Measurements from ENCODE around the gene MYH9. TPM values are rescaled to one million over a fixed set of nuclear protein-coding genes. Genes with fewer than 3 reads are reported as not detected.

The MYH9 gene
- total RNA-seq, 1 donor from 2014 or later: 378 TPM

DNA sequence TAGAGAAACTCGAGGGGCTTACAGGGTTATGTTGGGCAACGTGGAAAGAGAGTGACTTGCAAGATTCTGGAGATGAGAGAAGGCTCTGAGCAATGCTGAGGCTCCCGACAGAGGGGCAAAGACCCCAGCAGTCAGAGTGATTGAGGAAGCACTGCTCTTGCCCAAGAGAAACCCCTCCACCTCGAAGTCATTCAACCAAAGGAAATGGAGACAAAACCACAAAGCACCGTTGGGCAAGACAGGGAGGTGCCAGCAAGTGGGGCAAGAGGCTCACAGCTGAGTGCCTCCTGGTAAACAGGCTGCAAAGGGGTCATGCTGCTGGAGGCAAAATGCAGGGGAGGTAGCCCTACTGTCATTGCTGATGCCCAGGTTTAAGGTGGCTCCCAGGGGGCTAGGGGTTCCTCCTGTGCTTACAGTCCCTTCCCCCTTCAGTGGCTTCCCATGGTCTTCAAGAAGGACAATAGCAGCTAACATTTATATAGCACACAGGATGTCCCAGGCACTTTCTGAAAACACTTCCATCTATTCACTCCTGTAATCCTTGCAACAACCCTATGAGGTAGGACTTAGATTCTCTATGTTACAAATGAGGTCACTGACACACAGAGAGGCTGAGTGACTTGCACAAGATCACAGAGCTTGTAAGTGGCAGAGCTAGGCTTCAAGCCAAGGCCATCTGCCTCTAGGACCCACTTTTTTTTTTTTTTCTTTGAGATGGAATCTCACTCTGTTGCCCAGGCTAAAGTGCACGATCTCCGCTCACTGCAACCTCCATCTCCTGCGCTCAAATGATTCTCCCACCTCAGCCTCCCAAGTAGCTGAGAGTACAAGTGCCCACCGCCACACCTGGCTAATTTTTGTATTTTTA is 18.1 kb upstream of the MYH9 start:
- Histone ChIP-seq H3K36me3 (ENCODE audit: control insufficient read depth, insufficient read depth, low read length) (no peaks in the 10 kb centered on the region), H3K27me3 (ENCODE audit: control insufficient read depth, insufficient read depth, low read length) (no peaks in the 10 kb centered on the region), H3K4me3 (ENCODE audit: low read depth, low read length) (no peak overlapping the region)
- TF ChIP-seq, protein P1, sequence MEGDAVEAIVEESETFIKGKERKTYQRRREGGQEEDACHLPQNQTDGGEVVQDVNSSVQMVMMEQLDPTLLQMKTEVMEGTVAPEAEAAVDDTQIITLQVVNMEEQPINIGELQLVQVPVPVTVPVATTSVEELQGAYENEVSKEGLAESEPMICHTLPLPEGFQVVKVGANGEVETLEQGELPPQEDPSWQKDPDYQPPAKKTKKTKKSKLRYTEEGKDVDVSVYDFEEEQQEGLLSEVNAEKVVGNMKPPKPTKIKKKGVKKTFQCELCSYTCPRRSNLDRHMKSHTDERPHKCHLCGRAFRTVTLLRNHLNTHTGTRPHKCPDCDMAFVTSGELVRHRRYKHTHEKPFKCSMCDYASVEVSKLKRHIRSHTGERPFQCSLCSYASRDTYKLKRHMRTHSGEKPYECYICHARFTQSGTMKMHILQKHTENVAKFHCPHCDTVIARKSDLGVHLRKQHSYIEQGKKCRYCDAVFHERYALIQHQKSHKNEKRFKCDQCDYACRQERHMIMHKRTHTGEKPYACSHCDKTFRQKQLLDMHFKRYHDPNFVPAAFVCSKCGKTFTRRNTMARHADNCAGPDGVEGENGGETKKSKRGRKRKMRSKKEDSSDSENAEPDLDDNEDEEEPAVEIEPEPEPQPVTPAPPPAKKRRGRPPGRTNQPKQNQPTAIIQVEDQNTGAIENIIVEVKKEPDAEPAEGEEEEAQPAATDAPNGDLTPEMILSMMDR (IDR thresholded peaks at IDR 0.05; ENCODE audit: insufficient read depth, low read length, severe bottlenecking): no peak
- DNase-seq (ENCODE audit: low read depth): peak; percentile 58
- no peak for FAIRE-seq

DNA sequence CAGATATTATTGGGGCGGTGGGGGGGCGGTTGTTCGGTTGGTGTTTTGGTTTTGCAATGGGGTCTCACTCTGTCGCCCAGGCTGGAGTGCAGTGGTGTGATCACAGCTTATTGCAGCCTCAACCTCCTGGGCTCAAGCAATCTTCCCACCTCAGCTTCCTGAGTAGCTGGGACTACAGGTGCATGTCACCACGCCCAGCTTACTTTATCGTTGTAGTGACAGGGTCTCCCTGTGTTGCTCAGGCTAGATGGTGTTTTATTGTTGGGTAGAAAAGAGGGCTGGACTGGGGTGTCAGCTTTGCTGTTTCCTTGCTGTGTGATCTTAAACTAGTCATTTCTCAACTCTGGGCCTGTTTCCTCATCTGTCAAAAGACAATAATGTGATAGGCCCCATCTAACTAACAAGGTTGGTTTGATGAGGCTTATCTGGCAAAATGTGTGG is 17.5 kb upstream of the MYH9 start:
- no peak for DNase-seq (ENCODE audit: low read depth)
- Histone ChIP-seq H3K4me3 (ENCODE audit: low read depth, low read length) (no peak overlapping the region), H3K36me3 (ENCODE audit: control insufficient read depth, insufficient read depth, low read length) (no peaks in the 10 kb centered on the region), H3K27me3 (ENCODE audit: control insufficient read depth, insufficient read depth, low read length) (no peaks in the 10 kb centered on the region)
- TF ChIP-seq, protein P1 (IDR thresholded peaks at IDR 0.05; ENCODE audit: insufficient read depth, low read length, severe bottlenecking): no peak
- FAIRE-seq: no peak

DNA sequence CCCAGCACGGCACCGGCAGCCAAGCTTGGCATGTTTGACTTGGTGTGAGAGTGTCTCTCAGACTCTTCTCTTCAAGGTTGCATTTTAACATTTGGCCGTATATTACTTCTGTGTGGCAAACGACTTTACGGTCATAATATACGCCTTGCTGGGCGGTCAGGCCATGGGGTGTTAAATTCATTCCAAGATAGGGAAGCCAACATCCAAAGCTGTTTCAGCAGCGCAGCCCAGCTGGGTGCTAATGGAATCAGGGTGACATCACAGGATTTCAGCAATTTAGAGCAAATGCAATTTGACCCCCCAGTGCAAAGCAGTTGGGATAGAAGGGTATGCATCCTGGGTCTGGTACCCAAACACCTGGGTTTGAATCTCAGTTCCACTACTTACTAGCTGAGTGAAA is 16.7 kb upstream of the MYH9 start:
- no peak for FAIRE-seq
- TF ChIP-seq, protein P1 (IDR thresholded peaks at IDR 0.05; ENCODE audit: insufficient read depth, low read length, severe bottlenecking): no peak
- DNase-seq (ENCODE audit: low read depth): no peak
- no peaks in the 10 kb centered on the region for H3K27me3 ChIP-seq (ENCODE audit: control insufficient read depth, insufficient read depth, low read length)
- no peak overlapping the region for H3K4me3 ChIP-seq (ENCODE audit: low read depth, low read length)
- H3K36me3 ChIP-seq (ENCODE audit: control insufficient read depth, insufficient read depth, low read length): no peaks in the 10 kb centered on the region

DNA sequence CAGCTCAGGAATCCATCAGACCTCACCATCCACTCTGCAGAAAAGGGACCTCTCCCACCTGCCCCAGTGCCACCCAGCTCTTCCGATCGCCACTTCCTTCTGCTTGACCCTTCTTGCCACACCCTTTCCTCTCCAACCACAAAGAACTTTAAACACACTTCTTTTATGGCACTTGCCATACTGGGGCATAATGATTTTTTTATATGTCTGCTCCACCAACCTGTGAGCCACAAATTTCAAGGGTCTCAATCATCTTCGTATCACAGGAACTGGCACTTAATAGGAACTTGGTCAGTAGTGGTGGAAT is 11.7 kb upstream of the MYH9 start:
- TF ChIP-seq, protein P1 (IDR thresholded peaks at IDR 0.05; ENCODE audit: insufficient read depth, low read length, severe bottlenecking): no peak
- DNase-seq (ENCODE audit: low read depth) (no peak), FAIRE-seq (no peak)
- H3K4me3 ChIP-seq (ENCODE audit: low read depth, low read length): no peak overlapping the region
- no peaks in the 10 kb centered on the region for H3K27me3 ChIP-seq (ENCODE audit: control insufficient read depth, insufficient read depth, low read length)
- H3K36me3 ChIP-seq (ENCODE audit: control insufficient read depth, insufficient read depth, low read length): no peaks in the 10 kb centered on the region

DNA sequence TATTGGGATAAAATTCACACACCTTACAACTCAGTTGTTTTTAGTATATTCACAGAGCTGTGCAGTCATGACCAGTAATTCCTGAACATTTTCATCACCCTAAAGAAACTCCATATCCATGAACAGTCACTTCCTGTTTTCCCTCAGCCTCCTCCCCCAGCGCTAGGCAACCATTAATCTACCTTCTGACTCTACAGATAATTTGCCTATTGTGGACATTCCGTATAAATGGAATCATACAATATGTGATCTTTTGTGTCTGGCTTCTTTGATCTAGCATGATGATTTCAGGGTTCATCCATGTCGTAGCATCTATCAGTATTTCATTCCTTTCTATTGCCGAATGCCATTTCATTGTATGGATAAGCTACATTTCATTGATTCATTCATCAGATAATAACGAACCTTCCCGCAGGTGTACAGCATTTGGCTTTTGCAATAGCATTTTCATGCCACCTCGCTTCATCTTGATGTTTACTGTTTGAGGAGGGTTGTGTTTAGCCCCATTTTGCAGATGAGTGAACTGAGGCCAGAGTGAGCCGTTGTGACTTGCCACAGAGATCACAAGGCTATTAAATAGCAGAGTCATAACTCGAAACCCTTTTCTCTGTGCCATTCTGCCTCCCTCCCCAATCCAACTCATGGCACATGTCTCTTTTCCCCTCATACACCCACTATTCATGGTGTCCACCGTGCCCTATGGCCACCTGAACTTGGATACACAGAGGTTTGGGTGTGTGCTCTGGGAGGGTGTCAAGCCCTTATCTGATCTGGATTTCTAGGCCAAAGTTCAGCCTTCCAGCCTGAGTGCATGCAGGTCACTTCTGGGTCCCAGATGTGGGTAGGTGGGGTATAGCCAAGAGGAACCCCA is 11.1 kb upstream of the MYH9 start:
- TF ChIP-seq, protein P1 (IDR thresholded peaks at IDR 0.05; ENCODE audit: insufficient read depth, low read length, severe bottlenecking): no peak
- H3K27me3 ChIP-seq (ENCODE audit: control insufficient read depth, insufficient read depth, low read length): no peaks in the 10 kb centered on the region
- H3K36me3 ChIP-seq (ENCODE audit: control insufficient read depth, insufficient read depth, low read length): no peaks in the 10 kb centered on the region
- FAIRE-seq (no peak), DNase-seq (ENCODE audit: low read depth) (peak; percentile 95)
- no peak overlapping the region for H3K4me3 ChIP-seq (ENCODE audit: low read depth, low read length)

Measured in bronchial epithelial cell (primary cell).